Hematopoietic multipotent progenitor cell treated with erythropoietin and hydrocortisone succinate and interleukin-3 and kit ligand, for 6 days (in vitro differentiated cells): ENCODE data around the gene ZFYVE19.

Experiments used
- DNase-seq: peaks from one replicate; pipeline ENCODE4 v3.0.0-alpha.2; 2015

The ZFYVE19 gene

DNA sequence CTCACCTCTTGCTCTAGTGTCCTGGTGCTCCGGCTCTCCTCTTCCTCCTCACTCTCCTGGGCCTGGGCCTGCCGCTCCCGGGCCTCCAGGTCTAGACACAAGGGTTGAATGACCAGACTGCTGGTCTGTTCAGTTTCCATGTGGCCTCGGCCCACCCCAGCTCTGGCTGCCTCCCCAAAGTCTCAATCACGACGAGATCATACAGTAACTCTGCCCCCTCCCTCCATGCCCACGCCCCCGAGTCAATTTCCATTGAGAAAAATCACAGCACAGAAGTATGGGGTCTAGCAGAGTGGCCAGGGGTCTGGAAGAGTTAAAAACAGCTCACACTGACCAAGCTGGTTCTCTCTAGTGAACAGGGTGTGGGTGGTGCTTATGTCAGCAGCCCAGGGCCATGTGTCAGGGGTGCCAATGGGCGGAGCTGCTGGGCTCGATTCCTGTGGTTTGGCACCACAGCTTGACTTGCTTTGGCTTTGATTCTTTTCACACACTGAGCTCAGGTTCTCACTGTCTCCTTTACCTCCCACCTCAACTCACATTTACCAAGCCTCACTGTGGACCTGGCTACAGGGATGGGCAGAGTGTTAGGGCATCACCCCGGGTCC is 30.2 kb upstream of the ZFYVE19 start:
- peak; percentile 84 for DNase-seq

DNA sequence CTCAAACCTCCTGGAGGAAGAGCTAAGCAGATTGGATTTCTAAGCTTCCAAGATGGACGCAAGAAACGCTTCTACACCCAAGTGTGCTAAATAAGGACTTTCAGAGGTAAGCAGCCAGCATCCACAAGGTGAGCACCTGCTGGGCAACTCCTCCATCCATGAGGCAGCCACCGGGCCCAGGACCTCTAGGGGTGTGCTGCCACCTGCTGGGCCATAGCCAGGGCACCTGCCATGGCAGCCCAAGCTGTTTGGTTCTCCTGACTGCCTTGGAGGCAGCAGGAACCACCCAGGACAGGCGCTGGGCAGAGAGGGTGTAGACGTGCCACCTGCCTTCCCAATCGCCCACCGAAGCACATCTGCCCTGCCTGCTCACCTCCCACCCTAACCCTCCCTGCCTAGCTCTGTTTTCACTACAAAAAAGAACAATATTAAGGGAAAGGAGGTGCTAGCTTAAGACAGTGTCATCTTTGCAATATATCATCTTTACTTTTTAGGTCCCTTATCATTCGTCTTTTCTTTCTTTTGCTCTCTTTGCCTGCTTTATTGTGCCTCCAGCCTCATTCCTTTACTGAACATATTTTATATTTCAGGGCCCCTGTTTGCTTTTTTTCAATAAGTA is 24.2 kb upstream of the ZFYVE19 start:
- peak; percentile 87 for DNase-seq

DNA sequence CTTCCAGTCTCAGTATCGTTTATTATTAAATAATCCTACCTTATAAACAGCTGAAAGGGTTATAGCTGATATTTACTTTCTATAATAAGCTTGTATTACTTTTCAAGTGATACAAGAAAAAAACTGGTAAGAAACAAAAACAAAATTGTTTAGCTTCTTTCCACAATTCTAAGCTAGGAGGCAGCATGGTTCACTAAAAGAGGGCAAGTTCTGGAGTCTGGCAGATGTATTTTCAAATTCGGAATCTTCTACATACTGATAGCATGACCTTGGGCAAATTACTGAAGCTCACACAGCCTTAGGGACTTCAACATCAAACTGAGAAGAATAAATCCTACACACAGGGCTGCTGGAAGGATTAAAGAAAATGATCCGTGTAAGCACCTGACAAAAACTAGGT is 21.7 kb upstream of the ZFYVE19 start:
- DNase-seq = no peak

DNA sequence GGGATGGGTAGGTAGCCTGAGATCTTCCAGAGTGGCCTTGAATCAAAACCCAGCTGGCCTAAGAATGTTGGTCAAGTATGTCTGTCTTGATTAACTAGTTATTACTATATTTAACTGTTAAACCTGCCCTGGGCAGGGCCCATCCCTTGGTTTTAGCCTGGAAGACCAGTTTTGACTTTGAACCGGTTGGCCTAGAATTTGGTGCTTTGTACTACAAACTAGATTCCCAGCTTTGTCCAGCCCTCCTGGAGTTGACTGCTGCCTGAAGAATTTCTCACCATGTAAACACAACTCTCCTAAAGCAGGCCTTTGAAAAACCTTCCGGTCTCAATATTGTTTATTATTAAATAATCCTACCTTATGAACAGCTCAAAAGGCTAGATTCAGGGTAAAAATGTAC is 21.1 kb upstream of the ZFYVE19 start:
- DNase-seq = no peak

DNA sequence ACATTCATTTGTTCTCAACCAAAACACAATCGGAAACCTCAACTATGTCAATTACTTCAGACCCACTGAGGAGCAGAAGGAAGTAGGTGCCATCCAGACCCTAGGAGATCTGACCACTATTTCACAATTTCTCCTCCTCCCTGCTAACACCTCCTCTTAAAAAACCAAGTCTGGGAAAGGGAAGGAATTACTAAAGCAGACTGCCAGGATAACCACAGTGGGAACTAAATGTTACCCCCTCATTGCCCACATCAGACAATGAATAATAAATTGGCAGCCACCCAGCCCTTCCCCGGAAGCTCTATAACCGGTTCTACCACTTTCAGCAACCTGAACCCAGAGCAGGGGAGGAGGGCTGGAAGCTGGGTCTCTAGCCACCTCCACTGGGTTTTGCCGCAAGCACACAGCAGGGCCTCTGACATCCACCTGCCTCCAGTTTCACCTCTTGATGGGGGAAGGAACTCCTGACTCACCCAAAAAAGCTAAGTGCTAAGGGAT is 19.5 kb upstream of the ZFYVE19 start:
- peak; percentile 68 for DNase-seq

DNA sequence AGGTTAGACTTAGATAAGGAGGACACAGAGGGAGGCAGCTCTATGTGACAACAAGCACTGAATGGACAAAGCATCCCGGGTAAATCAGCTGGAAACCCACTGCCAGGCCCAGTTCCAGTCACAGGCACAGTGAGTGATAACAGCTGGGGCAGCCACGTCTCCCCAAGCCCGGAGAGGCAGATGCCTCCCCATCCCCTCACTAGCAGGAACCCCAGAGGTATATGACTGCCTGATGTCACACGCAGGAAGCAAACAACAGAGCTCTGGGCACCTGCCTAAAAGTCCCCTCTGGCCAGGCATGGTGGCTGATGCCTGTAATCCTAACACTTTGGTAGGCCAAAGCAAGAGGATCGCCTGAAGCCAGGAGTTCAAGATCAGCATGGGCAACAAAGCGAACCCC is 18.9 kb upstream of the ZFYVE19 start:
- peak; percentile 35 for DNase-seq

DNA sequence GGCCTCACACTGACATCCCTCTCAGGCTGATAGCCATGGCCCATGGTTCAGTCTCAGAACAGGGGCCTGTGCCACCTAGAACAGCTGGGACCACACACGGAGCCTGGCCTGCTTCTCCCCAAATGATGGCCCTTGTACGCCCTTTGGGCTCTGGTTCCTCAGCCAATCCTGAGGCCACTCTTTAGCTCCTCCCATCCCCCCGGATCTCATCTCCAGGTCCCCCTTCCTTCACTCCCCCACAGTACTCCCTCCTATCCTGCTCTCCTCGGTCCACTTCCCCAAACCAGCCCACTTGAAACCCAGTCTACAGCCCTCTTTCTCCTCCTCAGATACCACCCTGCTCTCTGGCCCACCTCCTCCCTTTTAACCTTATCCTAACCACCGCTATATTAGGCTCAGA is 17.8 kb upstream of the ZFYVE19 start:
- DNase-seq = no peak

DNA sequence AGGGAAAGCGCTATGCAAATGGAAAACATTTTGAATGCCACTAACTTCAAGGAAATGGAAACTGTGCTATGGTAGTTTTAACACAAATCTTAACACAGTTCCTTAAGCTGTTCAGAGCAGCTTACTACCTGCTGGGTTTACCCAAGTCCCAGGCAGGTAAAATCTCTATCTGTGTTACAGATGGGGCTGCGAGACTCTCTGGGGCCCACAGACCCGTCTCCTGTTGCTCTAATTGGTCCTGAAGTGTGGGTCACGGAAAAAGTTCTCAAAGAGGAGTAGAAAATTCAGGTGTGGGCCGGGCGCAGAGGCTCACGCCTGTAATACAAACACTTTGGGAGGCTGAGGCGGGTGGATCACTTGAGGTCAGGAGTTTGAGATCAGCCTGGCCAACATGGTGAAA is 16.9 kb upstream of the ZFYVE19 start:
- DNase-seq = no peak

DNA sequence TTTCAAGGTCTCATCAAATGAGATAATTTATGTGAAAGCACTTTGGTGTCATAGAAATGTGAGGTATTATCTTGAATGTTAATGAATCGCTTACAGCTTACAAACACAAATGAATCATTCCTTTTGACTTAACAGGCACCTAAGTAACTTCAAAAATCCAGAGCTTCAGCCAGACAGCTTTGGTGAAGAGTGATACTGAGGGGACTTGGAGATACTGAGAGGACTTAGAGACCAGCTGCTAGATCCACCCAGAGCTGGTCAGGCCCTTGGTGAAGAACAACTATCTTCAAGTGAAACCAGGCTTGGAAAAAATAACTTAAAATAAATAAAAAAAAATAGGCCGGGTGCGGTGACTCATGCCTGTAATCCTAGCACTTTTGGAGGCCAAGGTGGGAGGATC is 16.2 kb upstream of the ZFYVE19 start:
- no peak for DNase-seq

DNA sequence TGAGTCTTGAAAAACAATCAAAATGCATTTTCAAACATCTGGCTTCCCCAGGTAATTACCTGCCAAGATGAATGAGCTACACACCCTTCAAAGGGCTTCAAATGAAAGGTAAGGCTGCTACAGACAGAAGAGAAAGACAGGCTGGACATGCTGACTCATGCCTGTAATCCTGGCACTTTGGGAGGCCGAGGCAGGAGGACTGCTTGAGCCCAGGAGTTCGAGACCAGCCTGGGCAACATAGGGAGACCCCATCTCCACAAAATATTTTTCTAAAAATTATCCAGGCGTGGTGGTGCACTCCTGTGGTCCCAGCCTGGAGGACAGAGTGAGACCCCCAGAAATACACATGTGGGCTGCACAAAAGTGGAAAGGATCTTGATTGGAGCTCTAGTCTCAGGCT is 14.5 kb upstream of the ZFYVE19 start:
- no peak for DNase-seq

DNA sequence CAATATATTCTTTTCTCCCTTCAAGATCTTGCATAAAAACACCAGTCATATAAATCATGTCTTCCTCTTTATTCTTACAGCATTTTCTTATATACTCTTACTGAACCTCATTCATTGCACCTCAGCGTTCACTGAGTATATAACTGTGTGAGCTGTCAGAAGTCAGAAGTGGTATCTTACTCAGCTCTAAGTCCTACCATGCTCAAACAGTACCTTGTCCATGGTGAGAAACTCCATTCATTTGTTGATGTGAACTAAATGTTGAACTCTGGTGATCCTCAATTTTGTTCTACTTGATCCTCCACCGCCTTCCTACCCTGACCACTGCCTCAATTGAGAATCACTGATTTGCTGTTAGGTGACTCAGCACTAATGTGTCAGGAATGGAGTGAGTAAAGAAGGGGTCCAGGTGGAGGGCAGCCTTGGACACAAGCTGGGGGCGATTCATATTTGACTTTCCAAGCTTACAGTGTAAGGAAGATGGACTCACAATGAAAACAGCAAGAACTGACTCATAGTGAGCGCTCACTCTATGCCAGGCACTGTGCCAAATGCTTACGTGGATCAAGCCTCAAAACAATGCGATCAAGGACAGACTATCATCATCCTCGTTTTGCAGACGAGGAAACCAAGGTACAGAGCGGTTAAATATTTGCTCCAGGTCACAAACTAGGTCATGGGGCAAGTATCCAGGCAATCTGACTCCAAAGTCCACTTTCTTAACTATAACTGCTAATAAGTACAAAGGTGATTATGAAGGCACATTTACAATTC is 13.5 kb upstream of the ZFYVE19 start:
- peak; percentile 54 for DNase-seq

DNA sequence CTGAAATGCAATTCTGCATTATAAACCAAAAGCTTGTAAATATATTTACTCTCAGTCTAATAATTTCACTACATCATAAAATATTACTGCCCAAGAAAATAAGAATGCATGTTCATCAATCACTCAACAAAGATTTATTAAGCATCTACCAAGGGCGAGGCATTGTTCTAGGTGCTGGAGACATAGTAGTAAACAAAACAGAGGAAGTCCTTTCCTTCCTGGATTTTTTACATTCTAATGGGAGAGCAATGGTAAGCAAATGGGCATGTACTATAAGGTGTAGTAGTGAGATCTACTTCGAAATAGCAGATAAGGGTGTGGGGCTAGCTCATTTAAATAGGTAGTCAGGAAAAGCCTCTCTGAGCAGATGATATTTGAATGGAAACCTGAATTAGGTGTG is 10.8 kb upstream of the ZFYVE19 start:
- DNase-seq = no peak

DNA sequence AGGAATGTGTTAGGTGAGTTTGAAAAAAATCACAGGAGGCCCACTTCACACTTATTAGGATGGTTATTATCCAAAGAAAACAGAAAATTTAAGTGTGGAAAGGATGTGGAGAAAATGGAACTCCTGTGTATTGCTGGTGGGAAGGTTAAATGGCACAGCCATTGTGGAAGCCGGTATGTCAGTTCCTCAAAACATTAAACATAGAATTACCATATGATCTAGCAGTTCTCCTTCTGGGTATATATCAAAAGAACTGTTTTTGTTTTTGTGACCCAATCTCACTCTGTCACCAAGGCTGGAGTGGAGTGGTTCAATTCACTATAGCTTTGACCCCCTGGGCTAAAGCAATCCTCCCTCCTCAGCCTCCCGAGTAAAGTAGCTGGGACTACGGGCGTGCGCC is 10.4 kb upstream of the ZFYVE19 start:
- no peak for DNase-seq

DNA sequence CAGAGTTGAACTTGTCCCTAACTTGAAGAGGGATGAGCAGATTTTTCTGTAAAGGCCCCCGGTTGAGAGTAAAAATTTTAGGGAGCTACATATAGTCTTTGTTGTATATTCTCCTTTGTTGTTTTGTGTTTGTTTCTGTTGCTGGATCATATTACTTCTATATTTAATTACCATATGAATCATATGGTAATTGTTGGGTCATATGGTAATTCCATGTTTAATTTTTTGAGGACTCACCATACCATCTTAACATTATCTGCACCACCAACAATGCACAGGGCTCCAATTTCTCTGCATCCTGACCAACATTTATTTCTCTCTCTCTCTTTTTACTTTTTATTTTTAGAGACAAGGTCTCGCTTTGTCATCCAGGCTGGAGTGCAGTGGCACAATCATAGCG is 7.4 kb upstream of the ZFYVE19 start:
- DNase-seq = no peak

DNA sequence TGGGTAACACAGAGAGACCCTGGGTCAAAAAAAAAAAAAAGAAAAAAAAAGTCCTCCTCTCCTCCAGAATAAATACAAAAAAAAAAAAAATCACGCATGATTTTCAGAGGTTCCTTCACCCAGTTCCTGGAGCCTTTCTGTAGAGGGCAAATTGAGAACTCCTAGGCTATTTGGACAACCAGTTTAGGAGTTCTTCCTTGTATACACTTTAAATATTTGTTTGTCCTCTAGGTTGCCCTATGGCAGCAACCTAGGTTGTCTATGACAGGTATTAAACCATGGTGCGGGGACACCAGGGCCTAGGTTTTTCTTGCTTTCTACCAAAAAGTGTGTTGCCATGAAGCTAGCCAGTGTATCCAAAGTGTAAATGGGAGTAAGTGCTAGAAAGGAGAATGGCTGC is 3.8 kb upstream of the ZFYVE19 start:
- no peak for DNase-seq

DNA sequence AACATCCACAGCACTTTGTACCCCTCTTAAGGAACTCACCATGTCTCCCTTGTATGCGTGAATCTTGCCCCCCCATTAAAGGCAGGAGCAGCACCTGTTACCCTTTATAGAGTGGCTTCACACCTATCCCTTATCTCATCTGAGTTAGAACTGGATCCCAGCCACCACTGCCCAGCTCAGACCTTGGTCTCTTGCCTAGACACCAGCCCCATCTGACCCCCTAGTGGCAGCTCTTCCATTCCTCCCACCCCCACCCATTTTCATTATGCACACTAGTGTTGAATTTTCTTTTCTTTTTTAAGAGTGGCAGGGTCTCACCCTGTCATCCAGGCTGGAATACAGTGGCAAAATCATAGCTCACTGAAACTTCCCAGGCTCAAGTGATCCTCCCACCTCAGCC is 3.2 kb upstream of the ZFYVE19 start:
- no peak for DNase-seq

DNA sequence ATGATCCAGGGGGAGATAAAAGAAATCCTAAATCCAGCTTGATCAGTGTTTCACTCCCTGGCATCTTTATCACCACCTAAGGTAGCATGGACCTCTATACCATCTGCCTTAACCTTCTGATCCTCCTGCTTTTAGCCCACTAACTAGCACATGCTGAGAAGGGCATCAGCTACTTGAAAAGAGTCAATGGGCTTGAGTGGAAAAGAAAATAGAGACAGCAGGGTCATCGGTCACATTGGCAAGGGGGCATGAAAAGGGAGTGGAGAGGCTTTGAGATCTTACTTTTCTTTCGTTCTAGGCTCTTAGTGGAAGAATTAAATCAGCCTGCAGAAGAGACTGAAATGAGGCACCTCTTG is 239 bp upstream of the ZFYVE19 start:
- DNase-seq = no peak

DNA sequence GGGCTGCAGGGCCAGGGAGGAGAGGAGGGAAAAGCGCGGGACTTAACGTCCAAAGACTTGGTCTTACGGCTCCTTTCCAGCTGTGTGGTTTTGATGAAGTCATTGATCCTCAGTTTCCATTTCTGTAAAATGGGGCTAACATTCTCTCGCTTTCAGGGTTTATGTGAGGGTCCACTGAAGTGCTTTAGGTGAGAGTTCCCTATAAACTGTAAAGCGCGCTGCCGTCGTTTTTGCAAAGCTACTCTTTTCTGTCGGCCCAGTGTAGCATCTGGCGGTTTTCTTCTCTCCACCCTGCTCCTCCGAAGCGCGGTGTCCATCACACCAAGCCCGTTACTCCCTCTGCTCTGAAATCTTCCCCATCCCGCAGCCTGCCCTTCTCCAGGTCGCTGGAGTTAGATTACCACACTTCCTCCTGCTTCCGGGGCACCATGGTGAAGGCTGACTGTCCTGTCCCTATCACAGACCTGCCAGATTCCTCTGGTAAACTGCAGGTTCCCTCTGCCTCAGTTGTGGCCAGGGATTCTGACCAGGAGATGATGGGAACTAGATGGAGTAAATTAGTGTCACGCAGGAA is 1.1 kb downstream of the ZFYVE19 start:
- no peak for DNase-seq

DNA sequence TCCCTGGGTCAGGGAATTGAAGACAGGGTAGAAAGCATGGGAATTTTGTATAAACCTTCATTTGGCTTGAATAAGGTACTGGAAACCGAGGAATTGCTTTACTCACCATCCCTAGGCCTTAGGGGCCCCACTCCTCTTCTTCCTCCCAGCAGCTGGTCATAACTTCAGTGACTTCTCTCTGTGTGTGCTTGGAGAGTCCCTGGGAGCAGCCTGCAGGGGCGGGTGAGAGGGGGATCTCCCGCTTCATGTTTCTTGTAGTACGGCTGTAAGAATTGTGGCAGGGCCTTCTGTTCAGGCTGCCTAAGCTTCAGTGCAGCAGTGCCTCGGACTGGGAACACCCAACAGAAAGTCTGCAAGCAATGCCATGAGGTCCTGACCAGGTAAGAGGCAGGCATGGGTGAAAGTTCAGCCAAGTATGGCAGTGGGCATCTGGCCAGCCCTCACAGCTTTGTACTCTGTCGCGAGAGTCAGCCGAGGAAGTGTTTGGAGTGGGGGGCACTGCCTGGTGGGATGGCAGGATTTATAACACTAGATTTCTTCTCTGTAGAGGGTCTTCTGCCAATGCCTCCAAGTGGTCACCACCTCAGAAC is 2.1 kb downstream of the ZFYVE19 start:
- DNase-seq = no peak

DNA sequence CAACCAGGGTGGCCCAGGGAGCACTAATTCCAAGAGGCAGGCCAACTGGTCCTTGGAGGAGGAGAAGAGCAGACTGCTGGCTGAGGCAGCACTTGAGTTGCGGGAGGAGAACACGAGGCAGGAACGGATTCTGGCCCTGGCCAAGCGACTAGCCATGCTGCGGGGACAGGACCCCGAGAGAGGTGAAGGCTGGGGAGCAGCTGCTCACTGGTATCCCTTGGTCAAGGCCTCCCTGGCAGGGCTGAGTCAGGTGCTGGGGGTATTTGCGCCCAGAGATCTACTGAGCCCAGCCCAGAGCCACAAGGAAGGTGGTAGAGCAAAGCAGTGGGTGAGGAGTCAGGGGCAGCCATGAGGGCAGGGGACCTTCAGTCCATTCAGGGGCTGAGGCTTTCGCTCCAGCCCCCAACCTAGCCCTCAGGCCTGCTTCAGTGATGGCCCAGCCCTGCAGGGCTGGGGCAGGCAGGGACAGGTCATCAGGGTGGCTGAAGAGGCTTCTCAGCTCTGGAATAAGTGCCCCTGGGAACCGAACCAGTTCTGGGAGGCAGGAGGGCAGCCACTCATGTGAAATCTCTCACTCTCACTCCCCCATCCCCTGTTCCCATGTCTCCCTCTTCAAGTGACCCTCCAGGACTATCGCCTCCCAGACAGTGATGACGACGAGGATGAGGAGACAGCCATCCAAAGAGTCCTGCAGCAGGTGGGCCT is 6.0 kb downstream of the ZFYVE19 start:
- no peak for DNase-seq

DNA sequence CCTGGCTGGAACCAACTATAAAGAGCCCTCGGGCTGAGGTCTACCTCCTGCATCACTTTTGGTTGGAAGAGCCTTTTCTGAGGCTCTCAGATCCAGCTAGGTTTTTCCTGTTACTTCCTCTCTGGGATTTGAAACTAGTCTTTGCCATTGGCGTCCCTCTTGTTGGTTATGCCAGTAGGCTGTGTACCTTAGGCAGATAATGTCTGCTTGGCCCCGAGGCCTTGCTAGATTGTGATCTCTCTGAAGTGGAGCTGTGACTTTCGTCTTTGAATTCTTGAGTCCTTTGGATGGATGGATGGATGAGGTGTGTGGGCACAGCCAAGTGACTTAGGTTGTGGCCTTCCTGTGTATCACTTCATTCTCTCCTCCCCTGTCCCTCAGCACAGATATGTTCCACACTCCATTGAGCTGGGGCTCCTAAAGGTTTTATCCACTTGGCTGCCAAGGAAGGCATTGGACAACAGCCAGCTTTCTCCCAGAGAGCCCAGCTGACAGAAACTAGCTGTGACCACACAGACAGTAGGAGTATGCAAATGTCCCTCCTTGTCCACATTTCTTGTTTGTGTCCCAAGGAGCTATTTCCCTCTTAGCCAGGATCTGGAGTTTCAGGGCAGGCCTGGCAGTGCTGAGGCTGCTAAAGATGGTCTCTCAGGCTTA is 8.3 kb downstream of the ZFYVE19 start:
- no peak for DNase-seq

DNA sequence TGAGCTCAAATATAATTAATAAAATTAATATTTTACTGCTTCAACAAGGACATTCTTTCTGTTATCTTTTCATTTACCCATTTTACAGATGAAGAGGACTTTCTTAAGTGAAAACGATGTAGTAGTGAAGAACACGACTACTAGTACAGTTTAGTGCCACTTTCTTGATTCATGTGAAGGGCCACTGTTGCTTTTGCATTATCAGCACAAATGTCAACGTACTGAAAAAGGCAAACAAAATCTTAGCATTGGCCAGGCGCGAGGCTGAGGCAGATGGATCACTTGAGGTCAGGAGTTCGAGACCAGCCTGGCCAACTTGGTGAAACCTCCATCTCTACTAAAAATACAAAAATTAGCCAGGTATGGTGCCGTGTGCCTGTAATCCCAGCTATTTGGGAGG is 12.2 kb downstream of the ZFYVE19 start:
- no peak for DNase-seq

DNA sequence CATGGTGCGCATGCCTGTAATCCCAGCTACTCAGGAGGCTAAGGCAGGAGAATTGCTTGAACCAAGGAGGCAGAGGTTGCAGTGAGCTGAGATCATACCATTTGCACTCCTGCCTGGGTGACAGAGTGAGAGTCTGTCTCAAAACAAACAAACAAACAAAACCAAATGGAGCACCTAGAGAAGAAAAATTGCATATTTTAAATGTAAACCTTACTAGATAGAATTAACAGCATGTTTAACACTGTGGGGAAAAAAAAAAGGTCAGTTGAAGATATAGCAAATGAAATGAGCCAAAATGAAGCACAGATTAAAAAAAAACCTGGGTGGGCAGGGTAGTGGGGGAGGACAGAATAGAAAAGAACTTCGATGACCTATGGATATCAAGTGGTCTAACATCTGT is 14.3 kb downstream of the ZFYVE19 start:
- DNase-seq = no peak
